ENCODE data around the gene ZNF367. TPM values are rescaled to one million over a fixed set of nuclear protein-coding genes. Genes with fewer than 3 reads are reported as not detected.
A peak's percentile ranks its signal among the peaks of the same experiment; 100 is the strongest.

Gene ZNF367
- total and polyA plus RNA-seq, 8 donors = 0.58 to 9.8 (median 1.8) TPM; not detected in 1

GRCh38 chr9:96350866-96351265 is 67.3 kb downstream of the ZNF367 start:
- intact Hi-C loops (cut with DNase I; ENCODE audit: low total_unique reads) = no loop called here
- 65 to 96% (median 83%) methylated on average over 1 of the region's 1 CpG for WGBS, 5 donors

GRCh38 chr9:96348261-96348660 is 69.9 kb downstream of the ZNF367 start:
- H3K36me3 ChIP-seq = peaks cover 16 to 47% (median 39%) of the 10 kb centered on the region in 4 donors
- WGBS, 5 donors = 97 to 99% (median 99%) methylated on average over 5 of the region's 5 CpGs
- H3K9me3 ChIP-seq = peaks cover 0 to 5% (median 0%) of the 10 kb centered on the region in 4 donors
- H3K4me1 ChIP-seq = peaks cover 9 to 16% (median 12%) of the 10 kb centered on the region in 4 donors
- DNase-seq = no peak
- no peaks in the 10 kb centered on the region for H3K27me3 ChIP-seq
- no peak overlapping the region for H3K27ac ChIP-seq
- TF ChIP-seq POLR2AphosphoS5 (IDR thresholded peaks at IDR 0.05) = no peak
- no peak for TF ChIP-seq POLR2A (IDR thresholded peaks at IDR 0.05)
- no peak for TF ChIP-seq EP300 (IDR thresholded peaks at IDR 0.05)
- TF ChIP-seq, protein P1, sequence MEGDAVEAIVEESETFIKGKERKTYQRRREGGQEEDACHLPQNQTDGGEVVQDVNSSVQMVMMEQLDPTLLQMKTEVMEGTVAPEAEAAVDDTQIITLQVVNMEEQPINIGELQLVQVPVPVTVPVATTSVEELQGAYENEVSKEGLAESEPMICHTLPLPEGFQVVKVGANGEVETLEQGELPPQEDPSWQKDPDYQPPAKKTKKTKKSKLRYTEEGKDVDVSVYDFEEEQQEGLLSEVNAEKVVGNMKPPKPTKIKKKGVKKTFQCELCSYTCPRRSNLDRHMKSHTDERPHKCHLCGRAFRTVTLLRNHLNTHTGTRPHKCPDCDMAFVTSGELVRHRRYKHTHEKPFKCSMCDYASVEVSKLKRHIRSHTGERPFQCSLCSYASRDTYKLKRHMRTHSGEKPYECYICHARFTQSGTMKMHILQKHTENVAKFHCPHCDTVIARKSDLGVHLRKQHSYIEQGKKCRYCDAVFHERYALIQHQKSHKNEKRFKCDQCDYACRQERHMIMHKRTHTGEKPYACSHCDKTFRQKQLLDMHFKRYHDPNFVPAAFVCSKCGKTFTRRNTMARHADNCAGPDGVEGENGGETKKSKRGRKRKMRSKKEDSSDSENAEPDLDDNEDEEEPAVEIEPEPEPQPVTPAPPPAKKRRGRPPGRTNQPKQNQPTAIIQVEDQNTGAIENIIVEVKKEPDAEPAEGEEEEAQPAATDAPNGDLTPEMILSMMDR (IDR thresholded peaks at IDR 0.05) = no peak
- intact Hi-C loops (cut with DNase I; ENCODE audit: low total_unique reads) = no loop called here
- no peak overlapping the region for H3K4me3 ChIP-seq

More at GRCh38 chr9:96350866-96351265, 67.3 kb downstream of the ZNF367 start:
- no peaks in the 10 kb centered on the region for H3K4me1 ChIP-seq
- no peak overlapping the region for H3K27ac ChIP-seq
- DNase-seq = no peak
- TF ChIP-seq EP300 (IDR thresholded peaks at IDR 0.05) (no peak), POLR2A (IDR thresholded peaks at IDR 0.05) (no peak), POLR2AphosphoS5 (IDR thresholded peaks at IDR 0.05) (no peak)
- TF ChIP-seq, protein P1 (IDR thresholded peaks at IDR 0.05) = no peak
- no peak overlapping the region for H3K4me3 ChIP-seq
- H3K27me3 ChIP-seq = no peaks in the 10 kb centered on the region
- peaks cover 0 to 5% (median 0%) of the 10 kb centered on the region in 4 donors for H3K9me3 ChIP-seq
- peaks cover 17 to 63% (median 55%) of the 10 kb centered on the region in 4 donors for H3K36me3 ChIP-seq

- H3K9me3 ChIP-seq = peaks cover 0 to 5% (median 0%) of the 10 kb centered on the region in 4 donors
- no peak overlapping the region for H3K4me3 ChIP-seq
- H3K27me3 ChIP-seq = no peaks in the 10 kb centered on the region
- peak overlapping the region in 3 of 5 donors; percentile 58 to 73 (median 58) for H3K27ac ChIP-seq
- intact Hi-C loops (cut with DNase I; ENCODE audit: low total_unique reads) = no loop called here
- peaks cover 12 to 43% (median 35%) of the 10 kb centered on the region in 4 donors for H3K36me3 ChIP-seq
- WGBS, 5 donors = 87 to 96% (median 90%) methylated on average over 9 of the region's 9 CpGs
- no peak for DNase-seq
- H3K4me1 ChIP-seq = peaks cover 11 to 40% (median 19%) of the 10 kb centered on the region in 4 donors
- no peak for TF ChIP-seq POLR2AphosphoS5 (IDR thresholded peaks at IDR 0.05)
- TF ChIP-seq POLR2A (IDR thresholded peaks at IDR 0.05) = no peak
- TF ChIP-seq, protein P1 (IDR thresholded peaks at IDR 0.05) = no peak
- no peak for TF ChIP-seq EP300 (IDR thresholded peaks at IDR 0.05)
Measured at GRCh38 chr9:96345551-96345950, 72.6 kb downstream of the ZNF367 start.

- intact Hi-C loops (cut with DNase I; ENCODE audit: low total_unique reads) = no loop called here
- Histone ChIP-seq H3K4me3 (no peak overlapping the region), H3K4me1 (peaks cover 15 to 46% (median 20%) of the 10 kb centered on the region in 4 donors), H3K27me3 (no peaks in the 10 kb centered on the region), H3K9me3 (peaks cover 0 to 5% (median 0%) of the 10 kb centered on the region in 4 donors), H3K36me3 (peaks cover 12 to 38% (median 28%) of the 10 kb centered on the region in 4 donors), H3K27ac (peak overlapping the region in 4 of 5 donors; percentile 52 to 73 (median 58))
- TF ChIP-seq POLR2AphosphoS5 (IDR thresholded peaks at IDR 0.05) = no peak
- DNase-seq = peak in 1 of 2 donors; percentile 84
- 38 to 52% (median 44%) methylated on average over 6 of the region's 6 CpGs for WGBS, 5 donors
Measured at GRCh38 chr9:96344458-96345180, 73.6 kb downstream of the ZNF367 start.
